T-helper 2 cell treated with Interferon-gamma antibody and Interleukin-4, amounts not matched to agents 100 ng/mL and 5 ng/mL, for 36 hours (primary cell): ENCODE results near the gene ODC1. TPM values are rescaled to one million over a fixed set of nuclear protein-coding genes. Genes with fewer than 3 reads are reported as not detected.

Experiments
- total RNA-seq: library from RNA; stranded (reverse); gene quantifications from 2 replicates; pipeline ENCODE4 v1.2.3, GENCODE V29; 2022

ODC1 gene
- total RNA-seq, 1 donor from 2014 or later = 64.7 TPM

Other genes with a start within 250 kb of the ODC1 start
- gene HPCAL1, start 145.4 kb downstream of the ODC1 start, total RNA-seq = 67.5 and 69.4 TPM in 2 replicates
- 27.1 and 31.1 TPM in 2 replicates for gene NOL10, start 241.6 kb upstream of the ODC1 start, total RNA-seq